Activated CD8-positive, alpha-beta memory T cell treated with anti-CD3 and anti-CD28 coated beads, Interleukin-2, amount 10 ng/mL, durations not matched to agents 7 days and 5 days (primary cell): Measurements from ENCODE around the gene CAMKMT. TPM values are rescaled to one million over a fixed set of nuclear protein-coding genes. Genes with fewer than 3 reads are reported as not detected.

Source experiments
- ATAC-seq: fragments of 150-1000 bp; cut with Tn5 transposase; one replicate; pipeline ENCODE4 v1.10.0; 2021; ENCODE audit warnings: moderate library complexity
- CTCF ChIA-PET: fragments of 350-600 bp; sonication (Branson Sonifier 250); formaldehyde crosslinking; loops from one replicate; lab custom pipeline; 2021; ENCODE audit warnings: antibody characterized with exemption; lab: Charles Lee
- DNase-seq: peaks from one replicate; pipeline ENCODE4 v3.0.0-alpha.2; 2020
- H3K27ac Mint-ChIP-seq: one replicate; pipeline ENCODE4 v1.8.0; 2021; ENCODE audit warnings: mild to moderate bottlenecking, mixed read lengths
- H3K27me3 Mint-ChIP-seq: one replicate; pipeline ENCODE4 v1.8.0; 2021; ENCODE audit warnings: mixed read lengths
- H3K36me3 Mint-ChIP-seq: one replicate; pipeline ENCODE4 v1.8.0; 2021; ENCODE audit warnings: mild to moderate bottlenecking, mixed read lengths
- H3K4me1 Mint-ChIP-seq: one replicate; pipeline ENCODE4 v1.8.0; 2021; ENCODE audit warnings: mixed read lengths
- H3K4me3 Mint-ChIP-seq: one replicate; pipeline ENCODE4 v1.8.0; 2021; ENCODE audit warnings: mild to moderate bottlenecking, moderate library complexity, mixed read lengths
- H3K9me3 Mint-ChIP-seq: one replicate; pipeline ENCODE4 v1.8.0; 2022; ENCODE audit warnings: low read depth, mixed read lengths
- total RNA-seq, 2 experiments: library from RNA; stranded (reverse); gene quantifications; one replicate each; pipeline ENCODE4 v1.2.3, GENCODE V29; 2021

The CAMKMT gene
- total RNA-seq, 2 experiments from 2014 or later, result 12.8 to 13.3 TPM

DNA sequence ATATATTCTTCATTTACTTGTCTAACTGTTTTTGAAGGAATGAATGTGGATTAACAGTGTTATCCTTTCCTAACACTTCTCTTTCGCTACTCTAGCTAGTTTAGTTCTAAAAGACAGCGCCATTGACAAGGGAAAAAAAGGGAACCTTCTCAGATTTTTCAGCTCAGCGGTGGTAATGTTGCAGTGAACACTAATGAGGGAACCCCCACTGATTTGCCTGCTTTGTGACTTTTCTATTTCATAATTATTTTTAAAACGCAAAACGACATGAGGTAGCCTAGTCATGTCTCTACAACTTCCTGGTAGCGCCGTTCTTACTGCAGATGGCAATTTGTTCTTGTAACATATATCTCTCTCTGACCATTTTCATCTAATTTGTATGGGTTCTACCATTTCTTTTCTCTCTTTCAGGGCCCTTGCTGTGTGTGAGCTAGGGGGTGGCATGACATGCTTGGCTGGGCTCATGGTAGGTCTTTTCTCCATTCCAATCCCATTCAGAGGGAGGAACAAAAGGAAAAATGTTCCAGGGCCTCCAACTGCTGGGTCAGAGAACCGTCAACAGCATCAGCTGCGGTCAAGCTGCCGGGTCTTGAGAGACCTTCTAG lies 344.2 kb downstream of the CAMKMT start:
- DNase-seq, result no peak
- Mint-ChIP-seq H3K27ac (no peak overlapping the region), H3K4me1 (peaks cover 2% of the 10 kb centered on the region), H3K4me3 (no peak overlapping the region), H3K27me3 (no peaks in the 10 kb centered on the region), H3K9me3 (no peaks in the 10 kb centered on the region), H3K36me3 (no peaks in the 10 kb centered on the region)
- CTCF ChIA-PET, result no interaction called here
- no peak for ATAC-seq

- Mint-ChIP-seq H3K27ac (no peak overlapping the region), H3K4me3 (no peak overlapping the region), H3K27me3 (no peaks in the 10 kb centered on the region), H3K36me3 (no peaks in the 10 kb centered on the region), H3K9me3 (no peaks in the 10 kb centered on the region), H3K4me1 (peaks cover 2% of the 10 kb centered on the region)
- DNase-seq (no peak), ATAC-seq (no peak)
- CTCF ChIA-PET, result interaction anchor here (1.6 kb wide), 1 partner anchor 227 kb away, joined by 4 read pairs; no protein-coding TSS in a partner anchor
Observed at GRCh38 chr2:44706681-44707553, 345.2 kb downstream of the CAMKMT start.

DNA sequence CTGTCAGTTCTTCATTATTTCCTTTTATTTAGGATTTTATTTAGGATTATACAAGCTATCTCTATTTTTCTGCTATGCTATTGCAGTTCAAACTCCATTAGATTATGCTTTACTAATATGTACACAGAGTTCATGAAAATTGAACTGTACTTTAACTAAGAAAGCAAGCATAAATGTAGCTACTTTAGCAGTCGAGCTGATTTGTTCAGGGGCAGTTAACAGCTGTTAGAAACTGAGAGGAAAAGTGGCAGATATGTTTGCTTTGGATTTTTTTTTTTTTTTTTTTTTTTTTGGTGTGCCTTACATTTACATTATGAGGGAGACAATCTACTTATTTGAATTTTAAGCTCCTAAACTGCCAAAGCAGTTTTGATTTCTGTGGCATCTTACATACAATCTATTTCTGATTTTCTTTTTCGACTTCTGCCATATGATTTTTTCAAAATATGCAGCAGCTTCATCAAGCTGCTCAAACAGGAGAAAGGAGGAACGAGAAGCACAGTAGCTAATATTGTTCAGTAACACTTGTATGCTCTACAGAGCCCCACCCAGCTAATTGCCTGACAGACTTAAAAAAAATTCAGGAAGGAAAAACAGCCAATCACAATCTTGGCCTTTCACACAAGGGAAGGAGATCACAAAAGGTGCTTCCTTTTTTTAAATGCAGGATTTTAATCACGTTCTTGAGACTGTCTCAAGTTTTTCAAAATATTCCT lies 346.4 kb downstream of the CAMKMT start:
- no peak for ATAC-seq

DNA sequence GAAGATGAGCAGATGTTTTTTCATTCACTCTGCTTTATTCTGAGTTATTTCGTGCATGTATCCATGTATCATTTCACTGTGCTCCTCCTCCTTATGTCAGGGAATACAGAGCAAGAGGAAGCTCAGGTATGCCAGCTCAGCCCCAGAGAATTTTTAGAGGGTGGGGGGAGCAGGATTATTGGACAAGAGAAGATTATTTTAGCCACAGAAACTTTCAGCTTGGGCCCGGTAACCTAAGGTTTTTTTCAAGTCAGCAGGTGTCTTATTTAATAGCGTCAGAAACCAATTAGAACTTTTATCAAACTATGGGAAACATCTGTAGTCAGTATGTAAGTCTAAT lies 346.9 kb downstream of the CAMKMT start:
- DNase-seq (no peak), ATAC-seq (no peak)
- Mint-ChIP-seq H3K27me3 (no peaks in the 10 kb centered on the region), H3K4me3 (no peak overlapping the region), H3K9me3 (no peaks in the 10 kb centered on the region), H3K4me1 (peaks cover 4% of the 10 kb centered on the region), H3K27ac (no peak overlapping the region), H3K36me3 (no peaks in the 10 kb centered on the region)
- CTCF ChIA-PET, result interaction anchor here (0.7 to 1.6 kb wide), 2 partner anchors 96 to 229 kb away, joined by 3 to 4 read pairs; no protein-coding TSS in a partner anchor

More for the DNA sequence above, 346.4 kb downstream of the CAMKMT start:
- no peak for DNase-seq
- CTCF ChIA-PET, result interaction anchor here (0.7 to 1.6 kb wide), 2 partner anchors 96 to 229 kb away, joined by 3 to 4 read pairs; no protein-coding TSS in a partner anchor
- Mint-ChIP-seq H3K9me3 (no peaks in the 10 kb centered on the region), H3K4me3 (no peak overlapping the region), H3K27ac (no peak overlapping the region), H3K27me3 (no peaks in the 10 kb centered on the region), H3K4me1 (peaks cover 4% of the 10 kb centered on the region), H3K36me3 (no peaks in the 10 kb centered on the region)

GRCh38 chr2:44713170-44713569 lies 351.4 kb downstream of the CAMKMT start:
- Mint-ChIP-seq H3K36me3 (no peaks in the 10 kb centered on the region), H3K9me3 (no peaks in the 10 kb centered on the region), H3K27ac (no peak overlapping the region), H3K4me3 (no peak overlapping the region), H3K27me3 (no peaks in the 10 kb centered on the region), H3K4me1 (peaks cover 4% of the 10 kb centered on the region)
- DNase-seq (no peak), ATAC-seq (no peak)
- CTCF ChIA-PET, result no interaction called here

DNA sequence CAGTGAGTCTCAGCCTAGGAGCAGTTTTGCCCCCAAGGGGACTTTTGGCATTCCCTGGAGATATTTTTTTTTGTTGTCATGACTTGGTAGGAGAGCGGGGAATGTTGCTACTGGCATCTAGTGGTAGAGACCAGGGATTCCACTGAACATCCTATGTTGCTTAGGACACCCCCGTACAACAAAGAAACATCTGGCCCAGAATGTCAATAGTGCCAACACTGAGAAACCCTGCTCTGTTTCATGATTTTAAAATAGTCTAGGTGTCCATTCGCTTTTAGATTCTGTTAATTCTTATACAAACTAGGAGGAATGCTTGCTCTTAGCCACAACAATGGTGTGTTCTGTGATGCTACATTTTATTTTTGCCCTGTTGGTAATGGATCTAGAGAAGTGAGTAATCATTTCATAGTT lies 353.9 kb downstream of the CAMKMT start:
- no peaks in the 10 kb centered on the region for H3K9me3 Mint-ChIP-seq
- CTCF ChIA-PET, result interaction anchor here (0.7 to 1.0 kb wide), 3 partner anchors 23 to 1014 kb away, joined by 3 read pairs; no protein-coding TSS in a partner anchor
- DNase-seq (no peak), ATAC-seq (no peak)
- H3K4me1 Mint-ChIP-seq, result peaks cover 2% of the 10 kb centered on the region
- no peaks in the 10 kb centered on the region for H3K27me3 Mint-ChIP-seq
- no peaks in the 10 kb centered on the region for H3K36me3 Mint-ChIP-seq
- H3K4me3 Mint-ChIP-seq, result no peak overlapping the region
- no peak overlapping the region for H3K27ac Mint-ChIP-seq

DNA sequence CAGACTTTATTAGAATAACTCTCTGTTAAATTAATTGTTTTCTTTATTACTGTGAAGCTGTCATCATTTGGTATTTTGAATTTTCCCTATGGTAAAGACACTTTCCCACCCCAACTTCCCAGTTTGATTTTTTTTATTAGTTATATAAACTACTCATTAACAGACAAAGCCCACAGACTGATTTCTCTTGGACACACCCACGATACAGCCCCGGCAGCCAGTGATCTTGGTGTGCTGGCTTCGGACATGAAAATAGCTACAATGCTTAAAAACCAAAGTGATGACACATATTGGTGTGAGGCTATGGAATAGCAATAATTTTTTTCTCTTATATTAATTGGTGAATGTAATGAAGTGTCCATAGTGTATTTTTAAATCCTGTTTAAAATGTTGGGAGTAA lies 354.4 kb downstream of the CAMKMT start:
- ATAC-seq (no peak), DNase-seq (no peak)
- CTCF ChIA-PET, result interaction anchor here (1.0 kb wide), 1 partner anchor 235 kb away, joined by 3 read pairs; no protein-coding TSS in a partner anchor
- no peak overlapping the region for H3K4me3 Mint-ChIP-seq
- H3K36me3 Mint-ChIP-seq, result no peaks in the 10 kb centered on the region
- peaks cover 2% of the 10 kb centered on the region for H3K4me1 Mint-ChIP-seq
- H3K27ac Mint-ChIP-seq, result no peak overlapping the region
- H3K27me3 Mint-ChIP-seq, result no peaks in the 10 kb centered on the region
- no peaks in the 10 kb centered on the region for H3K9me3 Mint-ChIP-seq

GRCh38 chr2:44718431-44718830 lies 356.7 kb downstream of the CAMKMT start:
- Mint-ChIP-seq H3K4me1 (no peaks in the 10 kb centered on the region), H3K27me3 (no peaks in the 10 kb centered on the region), H3K4me3 (no peak overlapping the region), H3K36me3 (no peaks in the 10 kb centered on the region), H3K27ac (no peak overlapping the region), H3K9me3 (no peaks in the 10 kb centered on the region)
- CTCF ChIA-PET, result interaction anchor here (1.3 kb wide), 1 partner anchor 237 kb away, joined by 3 read pairs; no protein-coding TSS in a partner anchor
- ATAC-seq (no peak), DNase-seq (no peak)

- CTCF ChIA-PET, result no interaction called here
- Mint-ChIP-seq H3K4me3 (no peak overlapping the region), H3K4me1 (no peaks in the 10 kb centered on the region), H3K36me3 (no peaks in the 10 kb centered on the region), H3K9me3 (no peaks in the 10 kb centered on the region), H3K27ac (no peak overlapping the region), H3K27me3 (no peaks in the 10 kb centered on the region)
- no peak for ATAC-seq
- no peak for DNase-seq
Observed at GRCh38 chr2:44719562-44719961, 357.8 kb downstream of the CAMKMT start.

- Mint-ChIP-seq H3K27me3 (no peaks in the 10 kb centered on the region), H3K36me3 (no peaks in the 10 kb centered on the region), H3K9me3 (no peaks in the 10 kb centered on the region), H3K27ac (no peak overlapping the region), H3K4me1 (no peaks in the 10 kb centered on the region), H3K4me3 (no peak overlapping the region)
- ATAC-seq, result no peak
- no peak for DNase-seq
- CTCF ChIA-PET, result interaction anchor here (1.7 kb wide), 1 partner anchor 13 kb away, joined by 3 read pairs; no protein-coding TSS in a partner anchor
Observed at GRCh38 chr2:44722026-44722625, 360.4 kb downstream of the CAMKMT start.

DNA sequence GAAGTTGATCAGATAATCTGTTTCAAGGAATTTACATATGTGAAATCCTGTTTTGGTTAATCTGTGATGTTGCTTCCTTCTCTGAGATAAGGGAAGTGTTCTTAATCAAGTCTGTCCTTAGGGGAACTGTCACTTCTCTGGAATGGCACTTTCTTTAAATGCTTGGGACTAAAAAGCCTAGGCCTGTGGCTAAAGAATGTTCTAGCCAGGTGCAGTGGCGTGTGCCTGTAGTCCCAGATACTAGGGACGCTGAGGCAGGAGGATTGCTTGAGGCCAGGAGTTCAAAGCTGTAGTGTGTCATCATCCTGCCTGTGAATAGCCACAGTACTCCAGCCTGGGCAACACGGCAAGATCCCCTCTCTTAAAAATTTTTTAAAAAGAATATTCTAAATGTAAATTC lies 362.2 kb downstream of the CAMKMT start:
- H3K27me3 Mint-ChIP-seq, result no peaks in the 10 kb centered on the region
- no peaks in the 10 kb centered on the region for H3K36me3 Mint-ChIP-seq
- no peak overlapping the region for H3K4me3 Mint-ChIP-seq
- no peaks in the 10 kb centered on the region for H3K4me1 Mint-ChIP-seq
- no peak overlapping the region for H3K27ac Mint-ChIP-seq
- ATAC-seq (no peak), DNase-seq (no peak)
- H3K9me3 Mint-ChIP-seq, result no peaks in the 10 kb centered on the region
- CTCF ChIA-PET, result no interaction called here

- no peak overlapping the region for H3K27ac Mint-ChIP-seq
- H3K4me1 Mint-ChIP-seq, result no peaks in the 10 kb centered on the region
- CTCF ChIA-PET, result no interaction called here
- H3K9me3 Mint-ChIP-seq, result no peaks in the 10 kb centered on the region
- DNase-seq (no peak), ATAC-seq (no peak)
- no peaks in the 10 kb centered on the region for H3K27me3 Mint-ChIP-seq
- H3K4me3 Mint-ChIP-seq, result no peak overlapping the region
- peaks cover 10% of the 10 kb centered on the region for H3K36me3 Mint-ChIP-seq
Observed at GRCh38 chr2:44730593-44730992, 368.8 kb downstream of the CAMKMT start.

DNA sequence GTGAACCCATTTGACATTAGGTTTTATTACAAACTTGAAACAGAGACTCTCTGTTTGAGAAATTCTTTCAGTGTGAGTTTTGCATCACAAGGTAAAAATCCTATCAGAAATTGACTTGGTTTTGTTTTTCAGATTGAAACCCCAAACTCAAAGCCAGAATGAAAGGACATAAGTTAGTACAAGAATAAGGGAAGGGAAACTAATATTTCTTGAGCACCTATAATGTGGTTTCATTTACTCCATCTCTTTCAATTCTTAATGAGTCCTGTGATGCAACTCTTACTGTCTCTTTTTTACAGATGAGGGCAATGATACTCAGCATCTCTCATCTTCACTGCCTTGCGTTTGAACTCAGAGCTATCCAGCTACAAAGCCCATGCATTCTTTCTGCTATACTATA lies 369.8 kb downstream of the CAMKMT start:
- H3K27me3 Mint-ChIP-seq, result no peaks in the 10 kb centered on the region
- CTCF ChIA-PET, result no interaction called here
- H3K36me3 Mint-ChIP-seq, result peaks cover 13% of the 10 kb centered on the region
- H3K27ac Mint-ChIP-seq, result no peak overlapping the region
- no peaks in the 10 kb centered on the region for H3K4me1 Mint-ChIP-seq
- DNase-seq (no peak), ATAC-seq (no peak)
- no peak overlapping the region for H3K4me3 Mint-ChIP-seq
- peaks cover 5% of the 10 kb centered on the region for H3K9me3 Mint-ChIP-seq
